GM19467 (cell line): Measurements from ENCODE around the gene POLR2E.

Experiments
- ATAC-seq: cut with Tn5 transposase; IDR thresholded peaks from one replicate; pipeline ENCODE4 v1.9.1; 2021; ENCODE audit warnings: mild to moderate bottlenecking, moderate library complexity; ENCODE audit not compliant: unreplicated experiment

Gene POLR2E

DNA sequence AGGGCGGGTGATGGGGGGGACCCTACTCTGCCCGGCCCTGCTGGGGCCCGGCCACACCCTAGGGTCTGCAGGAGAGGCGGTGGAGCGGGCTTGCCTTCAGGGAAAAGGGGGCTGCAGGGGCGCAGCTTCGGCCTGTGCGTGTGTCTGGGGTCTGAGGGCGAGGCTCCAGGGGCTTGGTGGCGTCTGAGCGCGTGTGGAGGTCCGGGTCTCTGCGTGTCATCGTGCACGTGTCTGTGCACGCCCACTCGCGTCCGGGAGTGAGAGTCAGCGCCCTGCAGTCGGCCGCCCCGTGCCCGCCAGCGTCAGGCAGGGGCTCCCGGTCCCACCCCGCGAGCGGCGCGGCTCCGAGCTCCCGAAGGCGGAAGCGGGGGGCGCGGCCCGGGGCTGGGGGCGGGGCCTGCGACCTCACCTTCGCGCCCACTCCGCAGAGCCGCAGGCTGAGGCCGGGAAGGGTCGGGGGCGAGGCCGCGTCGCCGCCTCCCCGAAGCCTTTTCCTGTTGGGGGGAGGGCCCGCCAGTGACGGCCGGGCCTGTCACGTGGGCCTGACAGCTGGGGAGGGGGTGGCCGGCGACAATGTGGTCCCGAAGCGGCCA, 28.3 kb downstream of the POLR2E start, which contains the start of gene ARHGAP45:
ARHGAP45 (plus strand) TSS at position 420 of the 593 bp plus-strand sequence. CDS start 239 bp downstream, outside the sequence.
- ATAC-seq: peak; percentile 29

GRCh38 chr19:1066251-1066747, 28.9 kb downstream of the POLR2E start:
- no peak for ATAC-seq

- no peak for ATAC-seq
These were observed 29.5 kb downstream of the POLR2E start for GRCh38 chr19:1065606-1066109.

- ATAC-seq: no peak
These were observed 30.2 kb downstream of the POLR2E start for GRCh38 chr19:1064661-1065605.

DNA sequence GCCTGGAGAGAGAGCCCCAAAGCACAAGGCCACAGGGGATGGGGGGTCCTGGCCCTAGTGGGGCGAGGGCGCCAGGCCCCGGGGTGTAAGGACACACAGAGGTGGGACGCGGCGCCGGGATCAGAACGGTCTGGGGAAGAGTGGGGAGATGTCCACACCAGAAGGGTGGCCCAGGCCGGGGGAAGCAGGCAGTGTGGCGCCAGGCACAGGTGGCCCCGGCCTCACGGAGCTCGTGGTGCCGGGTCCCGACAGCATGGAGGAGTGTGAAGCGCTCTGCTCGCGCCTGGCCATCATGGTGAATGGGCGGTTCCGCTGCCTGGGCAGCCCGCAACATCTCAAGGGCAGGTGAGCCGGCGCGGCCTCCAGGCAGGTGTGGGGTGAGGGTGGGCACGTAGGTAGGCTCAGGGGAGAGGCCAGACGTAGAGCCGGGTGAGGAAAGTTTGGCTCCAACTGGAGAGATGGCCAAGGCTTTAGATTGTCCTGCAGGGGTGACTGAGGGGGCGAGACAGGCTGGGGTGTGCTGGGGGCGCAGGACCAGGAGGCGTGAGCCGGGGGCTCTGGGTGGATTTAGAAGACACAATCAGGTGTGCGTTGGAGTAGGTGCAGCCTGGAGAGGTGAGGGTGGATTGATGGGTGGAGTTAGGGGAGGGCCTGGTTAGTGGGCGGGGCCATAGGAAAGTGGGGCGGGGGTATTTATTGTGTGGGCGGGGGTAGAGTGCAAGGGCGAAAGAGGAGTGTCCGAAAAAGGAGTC, 31.1 kb downstream of the POLR2E start:
- ATAC-seq: no peak

GRCh38 chr19:1063030-1063908, 31.9 kb downstream of the POLR2E start:
- no peak for ATAC-seq

DNA sequence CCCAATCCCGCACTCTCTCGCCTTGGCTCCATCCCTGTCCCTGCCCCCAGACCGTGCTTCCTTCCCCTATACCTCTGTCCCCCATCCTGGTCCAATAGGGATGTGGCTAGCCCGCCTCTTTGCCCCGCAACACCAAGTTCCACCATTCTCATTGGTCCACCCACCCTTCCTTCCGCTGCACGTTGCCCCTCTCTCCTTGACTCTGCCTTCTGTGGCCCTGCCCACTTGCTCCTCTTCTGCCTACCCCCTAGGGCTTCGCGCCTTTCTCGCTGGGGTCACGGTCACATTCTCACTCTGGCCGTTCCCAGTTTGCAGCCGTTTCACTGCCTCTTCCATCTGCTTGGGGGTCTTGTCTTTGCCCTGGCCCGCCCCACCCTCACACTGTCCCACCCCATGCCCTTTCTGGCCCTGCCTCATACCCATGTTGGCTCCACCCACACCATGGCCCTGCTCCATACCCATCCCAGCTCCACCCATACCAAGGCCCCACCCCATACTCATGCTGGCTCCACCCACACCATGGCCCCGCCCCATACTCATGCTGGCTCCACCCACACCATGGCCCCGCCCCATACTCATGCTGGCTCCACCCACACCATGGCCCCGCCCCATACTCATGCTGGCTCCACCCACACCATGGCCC, 32.7 kb downstream of the POLR2E start:
- no peak for ATAC-seq

DNA sequence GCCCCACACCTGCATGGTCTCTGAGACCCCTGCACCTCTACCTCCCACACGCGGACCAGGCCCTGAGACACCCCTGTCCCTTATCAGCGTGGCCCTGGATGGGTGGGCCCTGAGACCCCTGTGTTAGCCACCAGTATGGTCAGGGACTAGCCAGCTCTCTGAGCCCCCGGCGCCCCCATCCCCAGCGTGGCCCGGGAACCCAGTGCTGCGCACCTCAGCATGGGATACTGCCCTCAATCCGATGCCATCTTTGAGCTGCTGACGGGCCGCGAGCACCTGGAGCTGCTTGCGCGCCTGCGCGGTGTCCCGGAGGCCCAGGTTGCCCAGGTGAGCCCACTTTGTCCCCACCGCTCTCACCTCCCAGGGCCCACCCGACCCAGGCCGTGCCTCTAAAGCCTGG, 33.2 kb downstream of the POLR2E start:
- ATAC-seq: no peak

DNA sequence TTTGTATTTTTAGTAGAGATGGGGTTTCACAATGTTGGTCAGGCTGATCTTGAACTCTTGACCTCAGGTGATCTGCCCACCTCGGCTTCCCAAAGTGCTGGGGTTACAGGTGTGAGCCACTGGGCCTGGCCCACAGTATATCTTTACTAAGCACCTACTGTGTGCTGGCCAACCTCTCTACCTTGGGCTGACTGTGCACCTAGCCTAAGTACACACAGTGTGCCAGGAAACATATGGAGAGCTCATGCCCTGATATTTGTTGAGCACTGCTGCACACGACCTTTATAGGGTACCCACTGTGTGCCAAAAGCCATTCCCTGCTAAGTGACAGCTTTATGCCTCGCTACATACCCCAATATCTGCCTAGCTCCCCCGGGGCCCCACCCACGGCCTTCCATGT, 34.5 kb downstream of the POLR2E start:
- no peak for ATAC-seq

GRCh38 chr19:1058112-1058511, 37.1 kb downstream of the POLR2E start:
- ATAC-seq: no peak

GRCh38 chr19:1057176-1057855, 37.9 kb downstream of the POLR2E start:
- no peak for ATAC-seq

- no peak for ATAC-seq
These were observed 39.1 kb downstream of the POLR2E start for GRCh38 chr19:1055886-1056620.

DNA sequence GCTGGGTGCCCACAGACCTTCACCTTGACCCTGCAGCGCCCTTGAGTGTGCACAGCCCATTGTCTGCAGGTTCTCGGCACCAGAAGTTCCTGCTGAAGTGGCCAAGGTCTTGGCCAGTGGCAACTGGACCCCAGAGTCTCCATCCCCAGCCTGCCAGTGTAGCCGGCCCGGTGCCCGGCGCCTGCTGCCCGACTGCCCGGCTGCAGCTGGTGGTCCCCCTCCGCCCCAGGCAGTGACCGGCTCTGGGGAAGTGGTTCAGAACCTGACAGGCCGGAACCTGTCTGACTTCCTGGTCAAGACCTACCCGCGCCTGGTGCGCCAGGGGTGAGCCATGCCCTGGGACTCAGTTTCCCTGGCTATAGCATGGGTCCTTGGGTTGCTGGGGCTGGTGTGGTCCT, 40.1 kb downstream of the POLR2E start:
- ATAC-seq: no peak

- ATAC-seq: no peak
These were observed 40.8 kb downstream of the POLR2E start for GRCh38 chr19:1054102-1055027.

- ATAC-seq: no peak
These were observed 41.7 kb downstream of the POLR2E start for GRCh38 chr19:1053176-1054101.

- ATAC-seq: no peak
These were observed 42.7 kb downstream of the POLR2E start for GRCh38 chr19:1052349-1052975.
